Ovary (tissue), 9 donors: ENCODE measurements around the gene FOXC2. TPM values are rescaled to one million over a fixed set of nuclear protein-coding genes. Genes with fewer than 3 reads are reported as not detected.

Source experiments
- DNase-seq, 5 donors: peaks; one replicate each; pipeline ENCODE4 v3.0.0-alpha.2; 2019 to 2020
- H3K27ac ChIP-seq, 2 donors: fragments of 200-600 bp; one replicate each; pipeline versions ENCODE4 v1.5.1 to v1.8.0; 2019 to 2022
- H3K27me3 ChIP-seq: fragments of 200-600 bp; one replicate; pipeline ENCODE4 v1.8.0; 2022
- H3K36me3 ChIP-seq: fragments of 200-600 bp; sonication (generic); one replicate; pipeline ENCODE4 v1.5.1; 2019
- H3K4me1 ChIP-seq: one replicate; pipeline ENCODE4 v1.8.1; 2013; ENCODE audit warnings: mild to moderate bottlenecking, moderate library complexity; ENCODE audit not compliant: insufficient read depth
- H3K4me3 ChIP-seq: fragments of 200-600 bp; sonication (generic); one replicate; pipeline ENCODE4 v1.5.1; 2017
- H3K9me3 ChIP-seq, 2 donors: fragments of 200-600 bp in 1 of 2; sonication (generic) in 1 of 2; one replicate each; pipeline versions ENCODE4 v1.5.1 to v1.8.1; 2013 to 2019; ENCODE audit warnings: mild to moderate bottlenecking in 1 of 2, moderate library complexity in 1 of 2
- CTCF ChIP-seq, 3 donors: fragments of 450-650 bp in 2 of 3; fragments of 200-600 bp in 1 of 3; IDR thresholded peaks; one replicate each; pipeline versions ENCODE4 v1.5.1 to v1.8.0; 2016 to 2022; ENCODE audit warnings: antibody characterized with exemption in 3 of 3, mild to moderate bottlenecking in 1 of 3
- EP300 ChIP-seq: sonication (generic); formaldehyde crosslinking; IDR thresholded peaks from one replicate; pipeline ENCODE4 v1.6.1; 2017; ENCODE audit warnings: antibody characterized with exemption
- POLR2A ChIP-seq: fragments of 450-650 bp; IDR thresholded peaks from one replicate; pipeline ENCODE4 v1.6.1; 2017; ENCODE audit warnings: antibody characterized with exemption, mild to moderate bottlenecking, moderate library complexity
- WGBS, 3 donors: extraction: QIAGEN DNeasy Blood & Tissue Kit in 1 of 3; methylation state at CpG; one replicate each; pipeline versions ENCODE4 v1.1.5 to v1.1.7; 2013 to 2017; 5-methylcytosine and 5-hydroxymethylcytosine counted together
- intact Hi-C, 4 donors: fragments of 100-400 bp; cut with DNase I; formaldehyde crosslinking; loops; one replicate each; pipeline versions ENCODE4 v1.11.0 to v1.15.1; 2022 to 2023
- polyA plus RNA-seq, 2 donors: library from polyadenylated mRNA; stranded (reverse); fragments of 200-250 nt in 1 of 2; fragments of 350-450 nt in 1 of 2; fragmentation: Illumina TruSeq in 1 of 2; extraction: RNeasy Lipid Tissue Mini Kit (QIAGEN cat#74804) in 1 of 2; gene quantifications; one replicate each; pipeline ENCODE4 v1.2.3, GENCODE V29; 2013 to 2014
- total RNA-seq, 7 donors: library from RNA; depleted of rRNA in 2 of 7; stranded (reverse); fragments of >200 nt in 2 of 7; fragmentation: NEBNext Ultra II Directional in 3 of 7; extraction: Animal tissue kit (Norgen Biotek cat#: 25700) in 3 of 7; gene quantifications; one replicate each; pipeline versions ENCODE4 v1.1.0 to v1.2.4, GENCODE V29; 2016 to 2023
- donor health status: DM: no; HTN: no; CAD: no; lungs with moderate emphysema.
- donor health status: DM: no; HTN: no; CAD: no.
- donor health status: Bipolar disorder and iron deficiency.
- donor health status: DM: yes; HTN: yes; CAD: no.
- donor health status: DM: no; HTN: no; CAD: no.
- donor health status: DM: yes; HTN: yes; CAD: no.

The FOXC2 gene
- total and polyA plus RNA-seq, 9 donors, result 0.10 to 2.5 (median 0.36) TPM

- H3K27me3 ChIP-seq, result no peaks in the 10 kb centered on the region
- no peaks in the 10 kb centered on the region for H3K9me3 ChIP-seq
- no peak for DNase-seq
- no peaks in the 10 kb centered on the region for H3K4me1 ChIP-seq
- no peaks in the 10 kb centered on the region for H3K36me3 ChIP-seq
- no peak overlapping the region for H3K4me3 ChIP-seq
- intact Hi-C loops, result loop anchor here in 1 of 4 donors (10.0 kb wide), 1 partner anchor 274 kb away; no protein-coding TSS in a partner anchor
- H3K27ac ChIP-seq, result no peak overlapping the region
- WGBS, 3 donors, result 81 to 86% (median 81%) methylated on average over 4 of the region's 4 CpGs
- no peak for TF ChIP-seq CTCF (IDR thresholded peaks at IDR 0.05)
Measured at GRCh38 chr16:86590501-86591144, 24.0 kb downstream of the FOXC2 start.

GRCh38 chr16:86591270-86591669, 24.6 kb downstream of the FOXC2 start:
- Histone ChIP-seq H3K4me3 (no peak overlapping the region), H3K4me1 (no peaks in the 10 kb centered on the region), H3K36me3 (no peaks in the 10 kb centered on the region), H3K27ac (no peak overlapping the region), H3K27me3 (no peaks in the 10 kb centered on the region), H3K9me3 (no peaks in the 10 kb centered on the region)
- DNase-seq, result no peak
- 93 to 95% (median 95%) methylated on average over 4 of the region's 4 CpGs for WGBS, 3 donors
- no peak for TF ChIP-seq CTCF (IDR thresholded peaks at IDR 0.05)
- no peak for TF ChIP-seq EP300
- no peak for TF ChIP-seq POLR2A
- intact Hi-C loops, result loop anchor here in 1 of 4 donors (10.0 kb wide), 1 partner anchor 274 kb away; no protein-coding TSS in a partner anchor

GRCh38 chr16:86593913-86594620, 27.4 kb downstream of the FOXC2 start:
- no peaks in the 10 kb centered on the region for H3K27me3 ChIP-seq
- intact Hi-C loops, result loop anchor here in 1 of 4 donors (10.0 kb wide), 1 partner anchor 271 kb away; no protein-coding TSS in a partner anchor
- H3K27ac ChIP-seq, result no peak overlapping the region

GRCh38 chr16:86594721-86595120, 28.1 kb downstream of the FOXC2 start:
- no peak for DNase-seq
- Histone ChIP-seq H3K36me3 (no peaks in the 10 kb centered on the region), H3K4me1 (no peaks in the 10 kb centered on the region), H3K27me3 (no peaks in the 10 kb centered on the region), H3K9me3 (no peaks in the 10 kb centered on the region), H3K4me3 (no peak overlapping the region), H3K27ac (no peak overlapping the region)
- no peak for TF ChIP-seq CTCF (IDR thresholded peaks at IDR 0.05)
- TF ChIP-seq EP300, result no peak
- no peak for TF ChIP-seq POLR2A
- intact Hi-C loops, result loop anchor here in 1 of 4 donors (10.0 kb wide), 1 partner anchor 270 kb away; no protein-coding TSS in a partner anchor
- 34 to 47% (median 36%) methylated on average over 8 of the region's 8 CpGs for WGBS, 3 donors

More at GRCh38 chr16:86593913-86594620, 27.4 kb downstream of the FOXC2 start:
- Histone ChIP-seq H3K36me3 (no peaks in the 10 kb centered on the region), H3K4me1 (no peaks in the 10 kb centered on the region), H3K9me3 (no peaks in the 10 kb centered on the region), H3K4me3 (no peak overlapping the region)
- TF ChIP-seq POLR2A (no peak), EP300 (no peak), CTCF (IDR thresholded peaks at IDR 0.05) (no peak)
- WGBS, 3 donors, result 38 to 43% (median 41%) methylated on average over 13 of the region's 13 CpGs
- no peak for DNase-seq
